KMS-11 (cell line): ENCODE measurements around the gene BCAS1.

Source experiments
- H2AFZ ChIP-seq: fragments of 200-600 bp; sonication (generic); 2 replicates; pipeline ENCODE4 v1.6.1; 2016; ENCODE audit warnings: antibody characterized with exemption, mixed run types, low read depth
- H3K27ac ChIP-seq: fragments of 200-600 bp; sonication (generic); 2 replicates; pipeline ENCODE4 v1.6.1; 2016; ENCODE audit warnings: mild to moderate bottlenecking, mixed run types
- H3K27me3 ChIP-seq: fragments of 200-600 bp; sonication (generic); 2 replicates; pipeline ENCODE4 v1.6.1; 2017; ENCODE audit warnings: mild to moderate bottlenecking, low read depth, mixed run types, moderate library complexity; ENCODE audit not compliant: insufficient read depth
- H3K36me3 ChIP-seq: fragments of 200-600 bp; sonication (generic); 2 replicates; pipeline ENCODE4 v1.6.1; 2017; ENCODE audit warnings: mild to moderate bottlenecking, mixed run types; ENCODE audit not compliant: insufficient read depth
- H3K4me1 ChIP-seq: fragments of 200-600 bp; sonication (generic); 2 replicates; pipeline ENCODE4 v1.6.1; 2016; ENCODE audit warnings: mild to moderate bottlenecking, low read depth, mixed run types; ENCODE audit not compliant: poor library complexity, severe bottlenecking
- H3K4me2 ChIP-seq: fragments of 200-600 bp; sonication (generic); 2 replicates; pipeline ENCODE4 v1.7.0; 2016; ENCODE audit warnings: mild to moderate bottlenecking, mixed run types
- H3K4me3 ChIP-seq: fragments of 200-600 bp; sonication (generic); IDR thresholded peaks from 2 replicates; pipeline ENCODE4 v1.6.1; 2017; ENCODE audit warnings: low read depth, low read length, mixed read lengths; ENCODE audit not compliant: insufficient read depth
- H3K79me2 ChIP-seq: fragments of 200-600 bp; sonication (generic); 2 replicates; pipeline ENCODE4 v1.6.1; 2016; ENCODE audit warnings: low read depth, mixed run types; ENCODE audit not compliant: insufficient read depth
- H3K9ac ChIP-seq: fragments of 200-600 bp; sonication (generic); 2 replicates; pipeline ENCODE4 v1.6.1; 2016; ENCODE audit warnings: mild to moderate bottlenecking, mixed run types
- H4K20me1 ChIP-seq: fragments of 200-600 bp; sonication (generic); 2 replicates; pipeline ENCODE4 v1.6.1; 2016; ENCODE audit warnings: mild to moderate bottlenecking, mixed run types; ENCODE audit not compliant: insufficient read depth
- TF ChIP-seq, protein P1 (sequence below): fragments of 200-600 bp; sonication (generic); conservative IDR thresholded peaks from 2 replicates; pipeline ENCODE4 v1.6.1; 2017; ENCODE audit warnings: low read depth, mild to moderate bottlenecking, antibody characterized with exemption, low read length, moderate library complexity, mixed read lengths

Gene BCAS1

GRCh38 chr20:54074511-54074910, 4.1 kb upstream of the BCAS1 start:
- no peaks in the 10 kb centered on the region for H4K20me1 ChIP-seq
- H3K27me3 ChIP-seq = no peaks in the 10 kb centered on the region
- H3K27ac ChIP-seq = no peak overlapping the region
- no peaks in the 10 kb centered on the region for H3K79me2 ChIP-seq
- H3K4me3 ChIP-seq = no peak overlapping the region
- H3K4me2 ChIP-seq = no peak overlapping the region
- H3K9ac ChIP-seq = no peak overlapping the region
- H2AFZ ChIP-seq = no peak overlapping the region
- H3K36me3 ChIP-seq = no peaks in the 10 kb centered on the region
- TF ChIP-seq, protein P1, sequence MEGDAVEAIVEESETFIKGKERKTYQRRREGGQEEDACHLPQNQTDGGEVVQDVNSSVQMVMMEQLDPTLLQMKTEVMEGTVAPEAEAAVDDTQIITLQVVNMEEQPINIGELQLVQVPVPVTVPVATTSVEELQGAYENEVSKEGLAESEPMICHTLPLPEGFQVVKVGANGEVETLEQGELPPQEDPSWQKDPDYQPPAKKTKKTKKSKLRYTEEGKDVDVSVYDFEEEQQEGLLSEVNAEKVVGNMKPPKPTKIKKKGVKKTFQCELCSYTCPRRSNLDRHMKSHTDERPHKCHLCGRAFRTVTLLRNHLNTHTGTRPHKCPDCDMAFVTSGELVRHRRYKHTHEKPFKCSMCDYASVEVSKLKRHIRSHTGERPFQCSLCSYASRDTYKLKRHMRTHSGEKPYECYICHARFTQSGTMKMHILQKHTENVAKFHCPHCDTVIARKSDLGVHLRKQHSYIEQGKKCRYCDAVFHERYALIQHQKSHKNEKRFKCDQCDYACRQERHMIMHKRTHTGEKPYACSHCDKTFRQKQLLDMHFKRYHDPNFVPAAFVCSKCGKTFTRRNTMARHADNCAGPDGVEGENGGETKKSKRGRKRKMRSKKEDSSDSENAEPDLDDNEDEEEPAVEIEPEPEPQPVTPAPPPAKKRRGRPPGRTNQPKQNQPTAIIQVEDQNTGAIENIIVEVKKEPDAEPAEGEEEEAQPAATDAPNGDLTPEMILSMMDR = no peak
- H3K4me1 ChIP-seq = peaks cover 26% of the 10 kb centered on the region

DNA sequence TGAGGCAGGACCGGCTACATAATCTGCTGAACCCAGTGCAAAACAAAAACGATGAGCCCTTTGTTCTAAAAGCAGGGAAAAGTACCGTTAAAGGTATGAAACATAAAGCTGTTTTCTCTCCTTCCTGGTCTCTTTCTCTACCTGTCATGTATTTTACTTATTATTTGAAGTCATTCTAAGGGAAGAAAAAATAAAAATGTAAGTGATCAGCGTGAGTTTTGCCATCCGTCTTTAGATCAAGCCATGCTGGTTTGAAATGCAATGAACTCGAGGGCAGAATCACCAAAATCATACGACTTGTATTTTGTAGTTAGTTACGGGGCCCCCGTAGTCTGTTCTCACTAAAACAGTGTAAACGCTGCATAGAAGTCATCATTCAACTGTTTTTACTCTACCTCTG, 2.9 kb upstream of the BCAS1 start:
- Histone ChIP-seq H3K36me3 (no peaks in the 10 kb centered on the region), H2AFZ (no peak overlapping the region), H3K27me3 (no peaks in the 10 kb centered on the region), H3K4me1 (peaks cover 26% of the 10 kb centered on the region), H3K9ac (no peak overlapping the region), H4K20me1 (no peaks in the 10 kb centered on the region), H3K27ac (no peak overlapping the region), H3K79me2 (no peaks in the 10 kb centered on the region), H3K4me2 (no peak overlapping the region), H3K4me3 (no peak overlapping the region)
- TF ChIP-seq, protein P1 = no peak

- no peak overlapping the region for H3K4me3 ChIP-seq
- peaks cover 58% of the 10 kb centered on the region for H3K4me1 ChIP-seq
- no peaks in the 10 kb centered on the region for H3K36me3 ChIP-seq
- H2AFZ ChIP-seq = no peak overlapping the region
- no peak overlapping the region for H3K4me2 ChIP-seq
- no peak overlapping the region for H3K27ac ChIP-seq
- TF ChIP-seq, protein P1 = no peak
- no peak overlapping the region for H3K9ac ChIP-seq
- no peaks in the 10 kb centered on the region for H3K27me3 ChIP-seq
- no peaks in the 10 kb centered on the region for H3K79me2 ChIP-seq
- H4K20me1 ChIP-seq = no peaks in the 10 kb centered on the region
Observed at GRCh38 chr20:54069501-54069971, 858 bp downstream of the BCAS1 start.

GRCh38 chr20:54068966-54069365, 1.4 kb downstream of the BCAS1 start:
- H3K4me3 ChIP-seq = no peak overlapping the region
- no peaks in the 10 kb centered on the region for H3K36me3 ChIP-seq
- TF ChIP-seq, protein P1 = no peak
- H3K9ac ChIP-seq = no peak overlapping the region
- no peak overlapping the region; the same call in 1 of the 2 replicates for H3K4me2 ChIP-seq
- no peak overlapping the region for H2AFZ ChIP-seq
- no peak overlapping the region for H3K27ac ChIP-seq
- H4K20me1 ChIP-seq = no peaks in the 10 kb centered on the region
- H3K27me3 ChIP-seq = no peaks in the 10 kb centered on the region
- peaks cover 59% of the 10 kb centered on the region for H3K4me1 ChIP-seq
- no peaks in the 10 kb centered on the region for H3K79me2 ChIP-seq
